H1 (cell line): ENCODE data around the gene AGPAT2. TPM values are rescaled to one million over a fixed set of nuclear protein-coding genes. Genes with fewer than 3 reads are reported as not detected.

Source experiments
- CTCF ChIA-PET: fragments of 300-600 bp; sonication (Branson Sonifier 250); formaldehyde crosslinking; loops from one replicate; lab custom pipeline; 2021; ENCODE audit not compliant: partially characterized antibody; lab: Charles Lee
- POLR2A ChIA-PET: fragments of 300-600 bp; sonication (Branson Sonifier 250); formaldehyde crosslinking; loops from one replicate; lab custom pipeline; 2021; ENCODE audit warnings: inconsistent platforms; ENCODE audit not compliant: partially characterized antibody; lab: Charles Lee
- DNase-seq, 2 experiments: peaks; one replicate each; pipeline versions ENCODE4 v3.0.0 to v3.0.0-alpha.2; 2010 to 2022; ENCODE audit warnings: low spot score in 2 of 2, low read depth in 1 of 2, mixed read lengths in 1 of 2
- FAIRE-seq: peaks from 2 replicates; lab custom pipeline; 2011; peaks lifted over from hg19 to GRCh38; lab: Jason Lieb, UNC
- H2AFZ ChIP-seq: 2 replicates; pipeline ENCODE4 v1.8.1; 2012; ENCODE audit warnings: low read length, inconsistent platforms
- H2AK5ac ChIP-seq: 2 replicates; pipeline ENCODE4 v1.6.1; 2013; ENCODE audit warnings: low read depth, low read length
- H2BK120ac ChIP-seq: replicated peaks from 2 replicates; pipeline ENCODE3; 2013; ENCODE audit warnings: low read depth, low read length, inconsistent platforms
- H2BK12ac ChIP-seq: 2 replicates; pipeline ENCODE4 v1.6.1; 2013; ENCODE audit warnings: low read depth, low read length
- H2BK15ac ChIP-seq: 2 replicates; pipeline ENCODE4 v1.6.1; 2013; ENCODE audit warnings: low read length
- H2BK20ac ChIP-seq: 2 replicates; pipeline ENCODE4 v1.6.1; 2013; ENCODE audit warnings: low read length
- H2BK5ac ChIP-seq: 2 replicates; pipeline ENCODE4 v1.6.1; 2013; ENCODE audit warnings: low read depth, low read length
- H3K14ac ChIP-seq: 2 replicates; pipeline ENCODE4 v1.6.1; 2013; ENCODE audit warnings: inconsistent platforms; ENCODE audit not compliant: insufficient read length
- H3K18ac ChIP-seq: 2 replicates; pipeline ENCODE4 v1.6.1; 2013; ENCODE audit warnings: low read length; ENCODE audit errors: extremely low read depth
- H3K23ac ChIP-seq: 2 replicates; pipeline ENCODE4 v1.6.1; 2013; ENCODE audit warnings: inconsistent platforms; ENCODE audit not compliant: insufficient read length
- H3K23me2 ChIP-seq: 2 replicates; pipeline ENCODE4 v1.6.1; 2013; ENCODE audit warnings: low read depth, low read length
- H3K27ac ChIP-seq: 2 replicates; pipeline ENCODE4 v1.6.1; 2011; ENCODE audit warnings: low read depth, low read length, inconsistent platforms
- H3K27me3 ChIP-seq, 4 experiments: replicated peaks in 1 of 4; 1 replicate in 1 of 4; 2 replicates in 3 of 4; pipeline versions ENCODE4 v1.6.1 to v1.8.1; 2011 to 2013; ENCODE audit warnings: low read length in 3 of 4, mild to moderate bottlenecking in 3 of 4, inconsistent platforms in 2 of 4, mixed read lengths in 2 of 4, moderate library complexity in 1 of 4; ENCODE audit not compliant: control insufficient read depth in 3 of 4, insufficient read depth in 3 of 4; ENCODE audit errors: extremely low read depth in 1 of 4
- H3K36me3 ChIP-seq, 4 experiments: 2 replicates each; pipeline versions ENCODE4 v1.6.1 to v1.8.1; 2011 to 2013; ENCODE audit warnings: mild to moderate bottlenecking in 4 of 4, low read length in 3 of 4, moderate library complexity in 2 of 4, control low read depth in 1 of 4, inconsistent platforms in 1 of 4; ENCODE audit not compliant: insufficient read depth in 4 of 4, control insufficient read depth in 2 of 4
- H3K4ac ChIP-seq: replicated peaks from 2 replicates; pipeline ENCODE3; 2013; ENCODE audit warnings: low read length, low read depth, mixed read lengths, inconsistent platforms; ENCODE audit not compliant: insufficient read length
- H3K4me1 ChIP-seq, 4 experiments: replicated peaks in 1 of 4; 1 replicate in 1 of 4; 2 replicates in 3 of 4; pipeline versions ENCODE4 v1.6.1 to v1.8.1; 2011 to 2013; ENCODE audit warnings: low read length in 3 of 4, inconsistent platforms in 2 of 4, mixed read lengths in 1 of 4; ENCODE audit not compliant: insufficient read depth in 4 of 4, control insufficient read depth in 3 of 4
- H3K4me2 ChIP-seq, 2 experiments: 2 replicates each; pipeline versions ENCODE4 v1.6.1 to v1.8.1; 2011 to 2013; ENCODE audit warnings: low read depth in 2 of 2, low read length in 2 of 2, control low read depth in 1 of 2, inconsistent platforms in 1 of 2, mild to moderate bottlenecking in 1 of 2; ENCODE audit not compliant: insufficient read depth in 1 of 2
- H3K4me3 ChIP-seq, 4 experiments: fragments of 200-600, 300-600 bp in 1 of 4; sonication (generic), shearing (Covaris generic), sonication (Bioruptor Twin) in 1 of 4; 2 replicates each; pipeline versions ENCODE4 v1.5.1 to v1.8.1; 2011 to 2016; ENCODE audit warnings: low read length in 4 of 4, low read depth in 3 of 4, control low read depth in 2 of 4, inconsistent platforms in 2 of 4, mild to moderate bottlenecking in 2 of 4, mixed read lengths in 1 of 4, moderate library complexity in 1 of 4; ENCODE audit not compliant: insufficient read depth in 2 of 4; ENCODE audit errors: extremely low read depth in 1 of 4
- H3K56ac ChIP-seq: replicated peaks from 2 replicates; pipeline ENCODE3; 2013; ENCODE audit warnings: low read depth, mild to moderate bottlenecking, mixed read lengths, low read length, inconsistent platforms; ENCODE audit not compliant: insufficient read length
- H3K79me1 ChIP-seq: 2 replicates; pipeline ENCODE4 v1.6.1; 2013; ENCODE audit warnings: low read depth, low read length, control low read depth
- H3K79me2 ChIP-seq, 2 experiments: 2 replicates each; pipeline versions ENCODE4 v1.6.1 to v1.8.1; 2012 to 2013; ENCODE audit warnings: low read length in 2 of 2, mild to moderate bottlenecking in 2 of 2, inconsistent platforms in 1 of 2; ENCODE audit not compliant: insufficient read depth in 2 of 2, control insufficient read depth in 1 of 2
- H3K9ac ChIP-seq, 4 experiments: replicated peaks in 1 of 4; 1 replicate in 1 of 4; 2 replicates in 3 of 4; pipeline versions ENCODE4 v1.6.1 to v1.8.1; 2011 to 2013; ENCODE audit warnings: low read depth in 3 of 4, low read length in 3 of 4, control low read depth in 2 of 4, mild to moderate bottlenecking in 2 of 4, moderate library complexity in 2 of 4, inconsistent platforms in 1 of 4; ENCODE audit errors: extremely low read depth in 1 of 4
- H3K9me3 ChIP-seq, 2 experiments: 2 replicates each; pipeline versions ENCODE4 v1.6.1 to v1.8.1; 2012 to 2013; ENCODE audit warnings: mild to moderate bottlenecking in 2 of 2, moderate library complexity in 2 of 2, control low read depth in 1 of 2, inconsistent platforms in 1 of 2, low read depth in 1 of 2, low read length in 1 of 2, mixed read lengths in 1 of 2; ENCODE audit not compliant: insufficient read depth in 2 of 2
- H4K20me1 ChIP-seq, 2 experiments: replicated peaks in 1 of 2; 2 replicates each; pipeline versions ENCODE3 to v1.8.1; 2011 to 2013; ENCODE audit warnings: inconsistent platforms in 2 of 2, low read length in 2 of 2, mild to moderate bottlenecking in 1 of 2; ENCODE audit not compliant: insufficient read depth in 2 of 2, control insufficient read depth in 1 of 2
- H4K5ac ChIP-seq: 2 replicates; pipeline ENCODE4 v1.6.1; 2013; ENCODE audit warnings: low read length, low read depth, mixed read lengths, inconsistent platforms; ENCODE audit not compliant: insufficient read length
- H4K8ac ChIP-seq: 2 replicates; pipeline ENCODE4 v1.8.0; 2013; ENCODE audit warnings: mild to moderate bottlenecking, moderate library complexity, low read length, inconsistent platforms; ENCODE audit not compliant: insufficient read depth; ENCODE audit errors: extremely low read depth
- H4K91ac ChIP-seq: replicated peaks from 2 replicates; pipeline ENCODE3; 2013; ENCODE audit warnings: low read length, mixed read lengths, inconsistent platforms; ENCODE audit not compliant: insufficient read length
- ASH2L ChIP-seq: fragments of 200-600, 300-600 bp; sonication (generic); IDR thresholded peaks from one replicate; pipeline ENCODE4 v1.7.1; 2017; ENCODE audit warnings: low read length
- BCL11A ChIP-seq, 2 experiments: IDR thresholded peaks; one replicate each; pipeline ENCODE4 v1.6.1; 2011; ENCODE audit warnings: low read depth in 2 of 2, low read length in 2 of 2, mild to moderate bottlenecking in 2 of 2
- CTBP2 ChIP-seq: IDR thresholded peaks from 2 replicates; pipeline ENCODE4 v1.7.0; 2011; ENCODE audit warnings: borderline replicate concordance, mild to moderate bottlenecking, moderate library complexity, mixed read lengths, low read length; ENCODE audit not compliant: insufficient read depth, insufficient read length
- PHF8 ChIP-seq: fragments of 200-600 bp; sonication (generic); conservative IDR thresholded peaks from 2 replicates; pipeline ENCODE4 v1.7.1; 2012; ENCODE audit warnings: low read depth, mild to moderate bottlenecking, inconsistent platforms, low read length, moderate library complexity
- POU5F1 ChIP-seq: IDR thresholded peaks from 2 replicates; pipeline ENCODE4 v1.6.1; 2011; ENCODE audit warnings: low read depth, mild to moderate bottlenecking, low read length, moderate library complexity
- RAD21 ChIP-seq, 2 experiments: IDR thresholded peaks in 1 of 2; conservative IDR thresholded peaks in 1 of 2; 2 replicates each; pipeline ENCODE4 v1.6.1; 2011; ENCODE audit warnings: low read depth in 2 of 2, low read length in 2 of 2, improper control_type of control experiment in 1 of 2, inconsistent platforms in 1 of 2, mild to moderate bottlenecking in 1 of 2, moderate library complexity in 1 of 2
- WGBS, 2 experiments: shearing (Covaris generic) in 1 of 2; methylation state at CpG; one replicate each; pipeline versions ENCODE4 v1.1.6 to v1.1.7; 2013 to 2015; ENCODE audit warnings: low lambda C conversion rate in 2 of 2, mixed read lengths in 2 of 2, inconsistent platforms in 1 of 2, low coverage in 1 of 2, missing lambda C conversion rate in 1 of 2; ENCODE audit not compliant: insufficient replicate concordance in 2 of 2, insufficient coverage in 1 of 2, insufficient read length in 1 of 2; ENCODE audit errors: extremely low coverage in 1 of 2, missing lambda C conversion rate in 1 of 2; 5-methylcytosine and 5-hydroxymethylcytosine counted together
- polyA plus RNA-seq, 7 experiments: library from polyadenylated mRNA; depleted of rRNA in 3 of 7; stranded (reverse) in 5 of 7; unstranded in 2 of 7; fragments of >200 nt in 5 of 7; fragments of 200-250 nt in 2 of 7; gene quantifications; 1 replicate in 5 of 7; 2 replicates in 1 of 7; 4 replicates in 1 of 7; pipeline versions ENCODE4 v1.2.1 to v1.2.3, GENCODE V29; 2011 to 2013; ENCODE audit warnings: missing spikeins in 2 of 7, mixed read lengths in 2 of 7
- total RNA-seq: library from RNA; stranded (reverse); fragmentation: NEBNext Ultra II Directional; extraction: Animal tissue kit (Norgen Biotek cat#: 25700); gene quantifications from 2 replicates; pipeline ENCODE4 v1.2.1, GENCODE V29; 2021
- TF ChIP-seq, protein P1 (sequence below): IDR thresholded peaks from 2 replicates; pipeline ENCODE4 v1.6.1; 2011; ENCODE audit warnings: low read depth, mild to moderate bottlenecking, low read length; ENCODE audit not compliant: insufficient read depth
- TF ChIP-seq, protein P2 (sequence below): IDR thresholded peaks from 2 replicates; pipeline ENCODE4 v1.6.1; 2012; ENCODE audit warnings: low read length, inconsistent platforms

Gene AGPAT2
- total and polyA plus RNA-seq, 2 of the 8 experiments (the other 6 are each of a cell fraction or from before 2014, with no cell fraction given) = 31.6 to 37.6 TPM

DNA sequence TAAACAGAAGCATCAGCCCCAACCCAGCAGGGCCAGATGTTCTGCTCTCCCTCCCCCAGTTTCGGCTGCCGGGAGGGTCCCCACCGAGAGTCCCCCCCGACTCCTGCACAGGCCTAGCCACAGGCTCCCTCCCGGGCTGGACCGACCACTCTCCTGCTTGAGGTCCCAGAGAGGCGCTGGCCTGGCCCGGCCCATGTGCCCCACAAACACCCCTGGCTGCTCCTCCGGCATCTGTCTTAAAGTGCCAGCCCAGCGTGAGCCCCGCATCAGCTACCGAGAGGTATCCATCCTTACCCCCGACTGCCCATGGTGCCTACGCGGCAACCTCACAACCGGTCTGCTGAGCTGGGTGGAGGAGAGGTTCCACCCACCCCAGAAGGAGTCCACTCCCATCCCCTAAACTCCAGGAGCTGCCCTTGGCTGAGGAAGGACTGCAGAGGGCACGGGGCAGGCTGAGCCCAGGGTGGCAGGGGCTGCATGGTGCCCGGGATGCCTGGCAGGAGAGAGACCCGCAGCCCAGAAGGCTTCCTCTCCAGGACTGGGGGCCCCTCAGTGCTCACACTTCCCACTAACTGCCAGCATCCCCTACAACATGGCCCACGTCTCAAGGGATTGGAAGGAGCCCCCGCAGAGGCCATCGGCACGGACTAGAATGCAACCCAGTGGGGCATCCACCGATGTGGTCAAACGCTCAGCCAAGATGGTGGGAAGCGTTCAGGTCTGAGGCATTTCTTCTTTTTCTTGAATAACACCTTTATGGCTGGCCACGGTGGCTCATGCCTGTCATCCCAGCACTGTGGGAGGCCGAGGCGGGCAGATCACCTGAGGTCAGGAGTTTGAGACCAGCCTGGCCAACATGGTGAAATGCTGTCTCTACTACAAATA, 40.2 kb downstream of the AGPAT2 start:
- ChIA-PET CTCF (interaction anchor here (0.7 to 16.1 kb wide), 11 partner anchors 13 to 301 kb away, joined by 3 to 237 read pairs (median 3); no protein-coding TSS in a partner anchor), POLR2A (interaction anchor here (0.6 kb wide), 1 partner anchor 17 kb away, joined by 3 read pairs; no protein-coding TSS in a partner anchor)
- peaks cover 0 to 10% (median 3%) of the 10 kb centered on the region in 4 experiments; a peak in 4 of 7 replicates for H3K4me1 ChIP-seq
- H2BK15ac ChIP-seq = 0 out of 2 replicates have a peak overlapping the region, but pooled peaks have one; percentile 5
- no peak overlapping the region for H3K56ac ChIP-seq
- H3K27me3 ChIP-seq = peaks cover 0 to 6% (median 0%) of the 10 kb centered on the region in 4 experiments; a peak in 1 of 7 replicates
- H4K91ac ChIP-seq = no peak overlapping the region
- no peak overlapping the region for H2BK12ac ChIP-seq
- H3K4me2 ChIP-seq = no peak overlapping the region
- H3K9me3 ChIP-seq = no peaks in the 10 kb centered on the region
- no peak overlapping the region for H3K23ac ChIP-seq
- no peak overlapping the region for H3K14ac ChIP-seq
- 88% methylated on average over 29 of the region's 29 CpGs; no CpG with 5 or more reads in 1 of the 2 experiments for WGBS, 2 experiments
- H4K5ac ChIP-seq = no peak overlapping the region
- peak overlapping the region; percentile 32; the same call in 1 of the 2 replicates for H2BK20ac ChIP-seq
- no peak overlapping the region for H3K4me3 ChIP-seq
- no peaks in the 10 kb centered on the region for H3K79me1 ChIP-seq
- no peak overlapping the region for H2BK120ac ChIP-seq
- no peak overlapping the region for H2AK5ac ChIP-seq
- H2BK5ac ChIP-seq = no peak overlapping the region
- H4K8ac ChIP-seq = peak overlapping the region; percentile 71
- H3K79me2 ChIP-seq = no peaks in the 10 kb centered on the region
- DNase-seq (peak in 1 of 2 experiments; percentile 48), FAIRE-seq (no peak)
- no peak overlapping the region for H2AFZ ChIP-seq
- H3K23me2 ChIP-seq = no peaks in the 10 kb centered on the region
- no peaks in the 10 kb centered on the region for H4K20me1 ChIP-seq
- no peak overlapping the region for H3K4ac ChIP-seq
- H3K27ac ChIP-seq = no peak overlapping the region
- H3K36me3 ChIP-seq = no peaks in the 10 kb centered on the region
- no peak overlapping the region for H3K18ac ChIP-seq
- no peak overlapping the region for H3K9ac ChIP-seq
- TF ChIP-seq BCL11A (IDR thresholded peaks at IDR 0.05; ENCODE audit: low read depth in 2 of 2, low read length in 2 of 2) (no peak), POU5F1 (no peak), RAD21 (IDR thresholded peaks at IDR 0.05 in 1 of 2, conservative IDR thresholded peaks at IDR 0.05 in 1 of 2; ENCODE audit: low read depth in 2 of 2, low read length in 2 of 2) (no peak), CTBP2 (no peak), ASH2L (no peak), PHF8 (no peak)
- TF ChIP-seq, protein P1, sequence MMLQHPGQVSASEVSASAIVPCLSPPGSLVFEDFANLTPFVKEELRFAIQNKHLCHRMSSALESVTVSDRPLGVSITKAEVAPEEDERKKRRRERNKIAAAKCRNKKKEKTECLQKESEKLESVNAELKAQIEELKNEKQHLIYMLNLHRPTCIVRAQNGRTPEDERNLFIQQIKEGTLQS = no peak
- TF ChIP-seq, protein P2, sequence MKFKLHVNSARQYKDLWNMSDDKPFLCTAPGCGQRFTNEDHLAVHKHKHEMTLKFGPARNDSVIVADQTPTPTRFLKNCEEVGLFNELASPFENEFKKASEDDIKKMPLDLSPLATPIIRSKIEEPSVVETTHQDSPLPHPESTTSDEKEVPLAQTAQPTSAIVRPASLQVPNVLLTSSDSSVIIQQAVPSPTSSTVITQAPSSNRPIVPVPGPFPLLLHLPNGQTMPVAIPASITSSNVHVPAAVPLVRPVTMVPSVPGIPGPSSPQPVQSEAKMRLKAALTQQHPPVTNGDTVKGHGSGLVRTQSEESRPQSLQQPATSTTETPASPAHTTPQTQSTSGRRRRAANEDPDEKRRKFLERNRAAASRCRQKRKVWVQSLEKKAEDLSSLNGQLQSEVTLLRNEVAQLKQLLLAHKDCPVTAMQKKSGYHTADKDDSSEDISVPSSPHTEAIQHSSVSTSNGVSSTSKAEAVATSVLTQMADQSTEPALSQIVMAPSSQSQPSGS = no peak
